DOHH2 (cell line): ENCODE measurements around the gene CREB5.

ENCODE experiments used
- CTCF ChIP-seq: fragments of 200-600 bp; sonication (generic); IDR thresholded peaks from one replicate; pipeline ENCODE4 v1.5.1; 2014; ENCODE audit warnings: antibody characterized with exemption, mild to moderate bottlenecking, low read depth, low read length; ENCODE audit not compliant: poor library complexity, severe bottlenecking
- EZH2phosphoT487 ChIP-seq: fragments of 200-600 bp; sonication (generic); IDR thresholded peaks from 2 replicates; pipeline ENCODE4 v1.6.1; 2017; ENCODE audit warnings: borderline replicate concordance, mild to moderate bottlenecking, antibody characterized with exemption, low read length, moderate library complexity, mixed read lengths

GRCh38 chr7:28598586-28598985, 186.3 kb downstream of the CREB5 start:
- no peak for TF ChIP-seq CTCF
- no peak for TF ChIP-seq EZH2phosphoT487
